Hepatocyte (in vitro differentiated cells): ENCODE data around the gene MAG. TPM values are rescaled to one million over a fixed set of nuclear protein-coding genes. Genes with fewer than 3 reads are reported as not detected.
A peak's percentile ranks its signal among the peaks of the same experiment; 100 is the strongest.

Experiments
- DNase-seq: peaks from one replicate; pipeline ENCODE4 v3.0.0-alpha.2; 2016; ENCODE audit warnings: low spot score
- H2AFZ ChIP-seq: fragments of 200-600 bp; sonication (generic); 2 replicates; pipeline ENCODE4 v1.6.0; 2016; ENCODE audit warnings: antibody characterized with exemption, mild to moderate bottlenecking
- H3K27ac ChIP-seq: fragments of 200-600 bp; sonication (generic); 2 replicates; pipeline ENCODE4 v1.5.1; 2016; ENCODE audit warnings: mild to moderate bottlenecking
- H3K27me3 ChIP-seq: fragments of 200-600 bp; sonication (generic); 2 replicates; pipeline ENCODE4 v1.6.1; 2016
- H3K36me3 ChIP-seq: fragments of 200-600 bp; sonication (generic); replicated peaks from 2 replicates; pipeline ENCODE4 v1.5.1; 2016; ENCODE audit warnings: low read depth; ENCODE audit not compliant: insufficient read depth
- H3K4me1 ChIP-seq: fragments of 200-600 bp; sonication (generic); 2 replicates; pipeline ENCODE4 v1.5.1; 2016; ENCODE audit warnings: mild to moderate bottlenecking, moderate library complexity; ENCODE audit not compliant: insufficient read depth
- H3K4me2 ChIP-seq: fragments of 200-600 bp; sonication (generic); 2 replicates; pipeline ENCODE4 v1.6.0; 2016
- H3K4me3 ChIP-seq: fragments of 200-600 bp; sonication (generic); 2 replicates; pipeline ENCODE4 v1.5.1; 2016; ENCODE audit warnings: mild to moderate bottlenecking
- H3K79me2 ChIP-seq: fragments of 200-600 bp; sonication (generic); 2 replicates; pipeline ENCODE4 v1.6.0; 2017; ENCODE audit warnings: mild to moderate bottlenecking
- H3K9me2 ChIP-seq: fragments of 200-600 bp; sonication (generic); replicated peaks from 2 replicates; pipeline ENCODE4 v1.6.0; 2017; ENCODE audit warnings: mild to moderate bottlenecking; ENCODE audit not compliant: insufficient read depth
- H3K9me3 ChIP-seq: fragments of 200-600 bp; sonication (generic); 2 replicates; pipeline ENCODE4 v1.5.1; 2016; ENCODE audit warnings: low read depth, mild to moderate bottlenecking
- H4K20me1 ChIP-seq: fragments of 200-600 bp; sonication (generic); 2 replicates; pipeline ENCODE4 v1.6.0; 2016; ENCODE audit warnings: mild to moderate bottlenecking; ENCODE audit not compliant: insufficient read depth, poor library complexity, severe bottlenecking
- CTCF ChIP-seq: fragments of 200-600 bp; sonication (generic); IDR thresholded peaks from 2 replicates; pipeline ENCODE4 v1.5.1; 2016; ENCODE audit warnings: antibody characterized with exemption, mild to moderate bottlenecking; ENCODE audit not compliant: poor library complexity
- EZH2 ChIP-seq: fragments of 200-600 bp; sonication (generic); IDR thresholded peaks from 2 replicates; pipeline ENCODE4 v1.6.1; 2016; ENCODE audit warnings: antibody characterized with exemption, mild to moderate bottlenecking, borderline replicate concordance
- EZH2phosphoT487 ChIP-seq: fragments of 200-600 bp; sonication (generic); IDR thresholded peaks from one replicate; pipeline ENCODE4 v1.6.1; 2018; ENCODE audit warnings: antibody characterized with exemption, mild to moderate bottlenecking, low read depth, moderate library complexity; ENCODE audit not compliant: unreplicated experiment, severe bottlenecking
- WGBS: methylation state at CpG from one replicate; pipeline ENCODE4 v1.1.6; 2016; ENCODE audit warnings: low lambda C conversion rate; ENCODE audit errors: missing lambda C conversion rate; 5-methylcytosine and 5-hydroxymethylcytosine counted together
- polyA plus RNA-seq: library from polyadenylated mRNA; unstranded; fragments of >200 nt; fragmentation: Nextera tagmentation; extraction: Ambion mirVana; gene quantifications from 2 replicates; pipeline ENCODE4 v1.2.1, GENCODE V29; 2016
- total RNA-seq: library from RNA; depleted of rRNA; stranded (reverse); fragments of >200 nt; gene quantifications from 2 replicates; pipeline ENCODE4 v1.2.3, GENCODE V29; 2014

The MAG gene
- total and polyA plus RNA-seq, 2 experiments from 2014 or later, result 0.47 TPM; not detected in 1

GRCh38 chr19:35308910-35309309 lies 16.9 kb downstream of the MAG start:
- TF ChIP-seq CTCF (no peak), EZH2 (no peak), EZH2phosphoT487 (no peak)
- H3K4me1 ChIP-seq, result peaks cover 27% of the 10 kb centered on the region
- H3K36me3 ChIP-seq, result no peaks in the 10 kb centered on the region
- H3K27ac ChIP-seq, result peak overlapping the region; percentile 69
- no peaks in the 10 kb centered on the region for H3K9me2 ChIP-seq
- no peaks in the 10 kb centered on the region for H3K79me2 ChIP-seq
- no peaks in the 10 kb centered on the region for H3K9me3 ChIP-seq
- H2AFZ ChIP-seq, result no peak overlapping the region
- DNase-seq, result no peak
- H3K27me3 ChIP-seq, result no peaks in the 10 kb centered on the region
- H3K4me2 ChIP-seq, result peak overlapping the region; percentile 59
- H4K20me1 ChIP-seq, result no peaks in the 10 kb centered on the region
- WGBS, result 77% methylated on average over 7 of the region's 7 CpGs
- H3K4me3 ChIP-seq, result no peak overlapping the region

- no peaks in the 10 kb centered on the region for H3K36me3 ChIP-seq
- peak; percentile 74 for DNase-seq
- H3K27ac ChIP-seq, result peak overlapping the region; percentile 69
- H3K4me3 ChIP-seq, result no peak overlapping the region
- H3K9me3 ChIP-seq, result no peaks in the 10 kb centered on the region
- H2AFZ ChIP-seq, result no peak overlapping the region
- WGBS, result 54% methylated on average over 29 of the region's 47 CpGs
- no peaks in the 10 kb centered on the region for H3K79me2 ChIP-seq
- no peaks in the 10 kb centered on the region for H3K27me3 ChIP-seq
- TF ChIP-seq EZH2, result no peak
- TF ChIP-seq CTCF, result no peak
- no peak for TF ChIP-seq EZH2phosphoT487
- H3K9me2 ChIP-seq, result no peaks in the 10 kb centered on the region
- peak overlapping the region; percentile 59 for H3K4me2 ChIP-seq
- no peaks in the 10 kb centered on the region for H4K20me1 ChIP-seq
- H3K4me1 ChIP-seq, result peaks cover 27% of the 10 kb centered on the region
Observed at GRCh38 chr19:35309481-35310279, 17.7 kb downstream of the MAG start.

GRCh38 chr19:35310331-35310730 lies 18.4 kb downstream of the MAG start:
- Histone ChIP-seq H4K20me1 (no peaks in the 10 kb centered on the region), H3K9me3 (no peaks in the 10 kb centered on the region), H3K4me1 (peaks cover 27% of the 10 kb centered on the region), H3K27me3 (no peaks in the 10 kb centered on the region), H3K9me2 (no peaks in the 10 kb centered on the region), H2AFZ (no peak overlapping the region), H3K36me3 (no peaks in the 10 kb centered on the region), H3K79me2 (no peaks in the 10 kb centered on the region), H3K27ac (no peak overlapping the region), H3K4me3 (no peak overlapping the region), H3K4me2 (peak overlapping the region; percentile 32)
- no peak for DNase-seq
- WGBS, result 92% methylated on average over 12 of the region's 12 CpGs
- TF ChIP-seq EZH2, result no peak
- TF ChIP-seq CTCF, result no peak
- TF ChIP-seq EZH2phosphoT487, result no peak
